OCI-LY3 (cell line): Measurements from ENCODE around the gene OSBPL9.
"Not testable (repeated sequence)": the region's sequence is repeated elsewhere in the genome, so short reads cannot be mapped to it uniquely, and the experiment has no call there.

Experiments
- CTCF ChIP-seq: fragments of 200-600, 300-600 bp; sonication (generic); IDR thresholded peaks from 2 replicates; pipeline ENCODE4 v1.5.1; 2014; ENCODE audit warnings: antibody characterized with exemption, low read length, low read depth
- EZH2phosphoT487 ChIP-seq: fragments of 200-600 bp; shearing (Covaris generic); IDR thresholded peaks from 2 replicates; pipeline ENCODE4 v1.6.1; 2018; ENCODE audit warnings: antibody characterized with exemption, mixed run types, low read depth

GRCh38 chr1:51610104-51610503 is 6.8 kb upstream of the OSBPL9 start:
- not testable (repeated sequence) for TF ChIP-seq CTCF, EZH2phosphoT487
